Ovary (tissue), 3 donors: ENCODE results near the gene TRA2B.

Experiments used
- POLR2A ChIP-seq: fragments of 450-650 bp; IDR thresholded peaks from one replicate; pipeline ENCODE4 v1.6.1; 2017; ENCODE audit warnings: antibody characterized with exemption, mild to moderate bottlenecking, moderate library complexity
- TF ChIP-seq, protein P1 (sequence below), 3 donors: fragments of 450-650 bp in 2 of 3; fragments of 200-600 bp in 1 of 3; IDR thresholded peaks; one replicate each; pipeline versions ENCODE4 v1.5.1 to v1.8.0; 2016 to 2022; ENCODE audit warnings: antibody characterized with exemption in 3 of 3, mild to moderate bottlenecking in 1 of 3
- donor health status: DM: no; HTN: no; CAD: no.

DNA sequence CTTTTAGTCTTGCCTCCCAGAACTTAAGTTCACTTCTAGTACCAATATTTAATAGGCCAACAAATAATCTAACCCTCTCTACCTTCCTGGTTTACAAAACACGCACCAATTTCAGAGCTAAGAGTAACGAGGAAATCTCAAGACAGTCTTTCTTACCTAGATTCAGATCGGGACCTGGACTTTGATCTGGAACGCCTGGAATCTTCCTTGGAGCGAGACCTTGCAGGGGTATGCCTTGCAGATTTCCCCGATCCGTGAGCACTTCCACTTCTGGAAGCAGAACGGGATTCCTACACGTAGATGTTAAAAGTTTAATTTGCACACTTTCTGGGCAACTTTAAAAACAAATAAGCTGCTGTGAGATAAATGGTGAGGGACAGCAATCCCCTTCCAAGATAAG lies 11.4 kb downstream of the TRA2B start:
- TF ChIP-seq, protein P1, sequence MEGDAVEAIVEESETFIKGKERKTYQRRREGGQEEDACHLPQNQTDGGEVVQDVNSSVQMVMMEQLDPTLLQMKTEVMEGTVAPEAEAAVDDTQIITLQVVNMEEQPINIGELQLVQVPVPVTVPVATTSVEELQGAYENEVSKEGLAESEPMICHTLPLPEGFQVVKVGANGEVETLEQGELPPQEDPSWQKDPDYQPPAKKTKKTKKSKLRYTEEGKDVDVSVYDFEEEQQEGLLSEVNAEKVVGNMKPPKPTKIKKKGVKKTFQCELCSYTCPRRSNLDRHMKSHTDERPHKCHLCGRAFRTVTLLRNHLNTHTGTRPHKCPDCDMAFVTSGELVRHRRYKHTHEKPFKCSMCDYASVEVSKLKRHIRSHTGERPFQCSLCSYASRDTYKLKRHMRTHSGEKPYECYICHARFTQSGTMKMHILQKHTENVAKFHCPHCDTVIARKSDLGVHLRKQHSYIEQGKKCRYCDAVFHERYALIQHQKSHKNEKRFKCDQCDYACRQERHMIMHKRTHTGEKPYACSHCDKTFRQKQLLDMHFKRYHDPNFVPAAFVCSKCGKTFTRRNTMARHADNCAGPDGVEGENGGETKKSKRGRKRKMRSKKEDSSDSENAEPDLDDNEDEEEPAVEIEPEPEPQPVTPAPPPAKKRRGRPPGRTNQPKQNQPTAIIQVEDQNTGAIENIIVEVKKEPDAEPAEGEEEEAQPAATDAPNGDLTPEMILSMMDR (IDR thresholded peaks at IDR 0.05) = no peak
- TF ChIP-seq POLR2A = no peak
